Measurements from ENCODE around the gene F5. TPM values are rescaled to one million over a fixed set of nuclear protein-coding genes. Genes with fewer than 3 reads are reported as not detected.
"Not testable (repeated sequence)": the region's sequence is repeated elsewhere in the genome, so short reads cannot be mapped to it uniquely, and the experiment has no call there.

Gene F5
- total and polyA plus RNA-seq, 10 donors: 1.7 to 34.5 (median 7.4) TPM

DNA sequence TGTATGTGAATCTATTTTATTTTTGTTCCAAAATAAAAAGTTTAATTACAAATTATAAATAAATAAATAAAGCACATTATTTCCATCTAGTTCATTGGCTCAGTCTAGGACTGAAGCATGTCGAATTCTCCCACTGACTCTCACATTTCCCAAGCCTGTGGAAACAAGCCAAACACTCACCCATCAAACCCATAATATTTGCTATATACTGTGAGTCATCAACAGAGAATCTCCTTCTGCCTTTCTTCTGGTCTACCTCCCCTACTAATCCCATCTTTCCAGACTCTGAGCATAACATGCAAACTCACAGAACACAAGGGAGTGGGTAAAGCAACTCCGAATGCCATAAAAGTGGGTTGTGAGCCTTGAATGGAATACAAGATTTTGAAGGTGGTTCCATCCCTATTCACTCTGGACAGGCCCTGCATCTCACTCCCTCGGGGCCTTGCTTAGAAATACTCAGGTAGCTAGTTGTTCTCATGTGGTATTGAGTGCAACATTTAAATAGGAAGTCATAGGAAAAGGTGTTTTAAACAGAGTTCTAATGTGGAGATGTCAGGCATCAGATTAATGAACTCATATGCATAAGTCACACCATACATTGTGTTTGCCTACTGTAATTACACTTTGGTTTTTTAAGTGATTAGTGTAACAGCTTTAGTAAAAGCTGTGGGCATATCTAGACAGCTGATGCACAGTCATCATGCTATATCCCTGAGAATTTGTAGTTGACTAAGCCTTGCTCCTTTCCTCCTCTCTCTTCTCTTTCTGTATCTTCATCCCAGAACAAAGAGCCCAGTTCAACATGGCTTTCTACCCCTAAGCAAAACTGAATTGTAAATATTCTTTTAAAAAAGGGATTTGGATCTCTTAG lies 47.0 kb downstream of the F5 start:
- no peak overlapping the region for H3K27ac ChIP-seq
- H3K27me3 ChIP-seq (replicated peaks in 1 of 7): no peaks in the 10 kb centered on the region
- peaks cover 0 to 24% (median 0%) of the 10 kb centered on the region in 6 donors for H3K36me3 ChIP-seq
- TF ChIP-seq POLR2AphosphoS5 (IDR thresholded peaks at IDR 0.05) (no peak), POLR2A (IDR thresholded peaks at IDR 0.05) (no peak)
- TF ChIP-seq, protein P1, sequence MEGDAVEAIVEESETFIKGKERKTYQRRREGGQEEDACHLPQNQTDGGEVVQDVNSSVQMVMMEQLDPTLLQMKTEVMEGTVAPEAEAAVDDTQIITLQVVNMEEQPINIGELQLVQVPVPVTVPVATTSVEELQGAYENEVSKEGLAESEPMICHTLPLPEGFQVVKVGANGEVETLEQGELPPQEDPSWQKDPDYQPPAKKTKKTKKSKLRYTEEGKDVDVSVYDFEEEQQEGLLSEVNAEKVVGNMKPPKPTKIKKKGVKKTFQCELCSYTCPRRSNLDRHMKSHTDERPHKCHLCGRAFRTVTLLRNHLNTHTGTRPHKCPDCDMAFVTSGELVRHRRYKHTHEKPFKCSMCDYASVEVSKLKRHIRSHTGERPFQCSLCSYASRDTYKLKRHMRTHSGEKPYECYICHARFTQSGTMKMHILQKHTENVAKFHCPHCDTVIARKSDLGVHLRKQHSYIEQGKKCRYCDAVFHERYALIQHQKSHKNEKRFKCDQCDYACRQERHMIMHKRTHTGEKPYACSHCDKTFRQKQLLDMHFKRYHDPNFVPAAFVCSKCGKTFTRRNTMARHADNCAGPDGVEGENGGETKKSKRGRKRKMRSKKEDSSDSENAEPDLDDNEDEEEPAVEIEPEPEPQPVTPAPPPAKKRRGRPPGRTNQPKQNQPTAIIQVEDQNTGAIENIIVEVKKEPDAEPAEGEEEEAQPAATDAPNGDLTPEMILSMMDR (IDR thresholded peaks at IDR 0.05 in 8 of 11, conservative IDR thresholded peaks at IDR 0.05 in 3 of 11): no peak
- WGBS, 5 donors: 78 to 85% (median 83%) methylated on average over 3 of the region's 3 CpGs
- H3K4me3 ChIP-seq: no peak overlapping the region
- H3K9me3 ChIP-seq: no peaks in the 10 kb centered on the region
- H3K4me1 ChIP-seq: no peaks in the 10 kb centered on the region
- no peak for DNase-seq
- intact Hi-C loops (cut with DNase I; ENCODE audit: low total_unique reads): no loop called here

DNA sequence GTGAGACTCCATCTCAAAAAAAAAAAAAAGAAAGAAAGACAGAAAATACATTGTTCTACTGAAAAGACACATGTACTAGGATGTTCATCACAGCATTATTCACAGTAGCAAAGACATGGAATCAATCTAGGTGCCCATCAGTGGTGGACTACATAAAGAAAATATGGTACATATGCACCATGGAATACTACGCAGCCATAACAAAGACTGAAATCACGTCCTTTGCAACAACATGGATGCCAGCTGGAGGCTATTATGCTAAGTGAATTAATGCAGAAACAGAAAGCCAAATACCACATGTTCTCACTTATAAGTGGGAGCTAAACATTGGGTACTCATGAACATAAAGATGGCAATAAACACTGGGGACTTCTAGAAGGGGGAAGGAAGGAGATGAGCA lies 51.6 kb downstream of the F5 start:
- H3K4me1 ChIP-seq: no peaks in the 10 kb centered on the region
- TF ChIP-seq, protein P1 (IDR thresholded peaks at IDR 0.05 in 8 of 11, conservative IDR thresholded peaks at IDR 0.05 in 3 of 11): no peak
- TF ChIP-seq POLR2AphosphoS5 (IDR thresholded peaks at IDR 0.05): no peak
- TF ChIP-seq POLR2A (IDR thresholded peaks at IDR 0.05): no peak
- no peak for DNase-seq
- no peaks in the 10 kb centered on the region for H3K9me3 ChIP-seq
- no peaks in the 10 kb centered on the region for H3K27me3 ChIP-seq (replicated peaks in 1 of 7)
- 87 to 96% (median 94%) methylated on average over 2 of the region's 2 CpGs for WGBS, 5 donors
- H3K4me3 ChIP-seq: no peak overlapping the region
- intact Hi-C loops (cut with DNase I; ENCODE audit: low total_unique reads): no loop called here
- H3K36me3 ChIP-seq: peaks cover 0 to 10% (median 0%) of the 10 kb centered on the region in 6 donors
- H3K27ac ChIP-seq: no peak overlapping the region

DNA sequence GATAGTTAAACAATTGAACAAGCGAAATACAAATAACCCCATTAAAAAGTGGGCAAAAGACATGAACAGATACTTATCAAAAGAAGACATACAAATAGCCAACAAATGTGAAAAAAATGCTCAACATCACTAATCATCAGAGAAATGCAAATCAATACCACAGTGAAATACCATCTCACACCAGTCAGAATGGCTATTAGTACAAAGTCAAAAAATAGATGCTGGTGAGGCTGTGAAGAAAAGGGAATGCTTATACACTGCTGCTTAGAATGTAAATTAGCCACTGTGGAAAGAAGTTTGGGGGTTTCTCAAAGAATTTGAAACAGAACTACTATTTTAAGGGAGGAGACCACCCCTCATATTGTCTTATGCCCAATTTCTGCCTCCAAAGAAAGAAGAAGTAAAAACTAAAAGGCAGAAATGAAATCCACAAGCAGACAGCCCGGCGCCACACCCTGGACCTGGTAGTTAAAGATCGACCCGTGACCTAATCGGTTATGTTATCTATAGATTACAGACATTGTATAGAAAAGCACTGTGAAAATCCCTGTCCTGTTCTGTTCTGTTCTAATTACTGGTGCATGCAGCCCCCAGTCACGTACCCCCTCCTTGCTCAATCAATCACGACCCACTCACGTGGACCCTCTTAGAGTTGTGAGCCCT lies 52.6 kb downstream of the F5 start:
- DNase-seq; H3K27me3 ChIP-seq (replicated peaks in 1 of 7); H3K4me1 ChIP-seq; H3K9me3 ChIP-seq; H3K4me3 ChIP-seq; H3K27ac ChIP-seq; intact Hi-C loops (cut with DNase I; ENCODE audit: low total_unique reads): not testable (repeated sequence)
- WGBS, 5 donors: 80 to 93% (median 85%) methylated on average over 9 of the region's 9 CpGs
- peaks cover 0 to 16% (median 0%) of the 10 kb centered on the region in 6 donors for H3K36me3 ChIP-seq

DNA sequence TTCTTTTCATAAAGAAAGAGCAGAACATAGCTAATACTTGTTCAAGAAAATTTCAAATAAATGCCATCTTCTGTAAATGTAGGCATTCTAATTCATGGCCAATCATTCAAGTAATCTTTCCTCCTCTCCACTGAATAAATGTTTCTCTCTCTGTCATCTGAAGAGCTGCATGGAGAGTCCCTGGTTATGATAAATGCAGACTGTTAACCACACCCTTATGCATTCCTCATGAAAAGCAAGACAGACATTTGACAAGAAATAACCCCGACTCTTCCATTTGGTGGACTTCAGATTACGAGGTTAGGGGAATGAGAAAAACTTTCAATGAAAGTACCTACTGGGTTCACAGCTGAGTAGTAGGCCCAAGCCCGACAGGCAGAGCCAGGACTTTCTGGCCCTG lies 55.8 kb downstream of the F5 start:
- Histone ChIP-seq H3K36me3 (peaks cover 0 to 28% (median 0%) of the 10 kb centered on the region in 6 donors), H3K4me3 (no peak overlapping the region), H3K27ac (no peak overlapping the region), H3K4me1 (peaks cover 0 to 10% (median 0%) of the 10 kb centered on the region in 6 donors), H3K27me3 (replicated peaks in 1 of 7) (no peaks in the 10 kb centered on the region), H3K9me3 (no peaks in the 10 kb centered on the region)
- no peak for TF ChIP-seq POLR2A (IDR thresholded peaks at IDR 0.05)
- no peak for TF ChIP-seq POLR2AphosphoS5 (IDR thresholded peaks at IDR 0.05)
- TF ChIP-seq, protein P1 (IDR thresholded peaks at IDR 0.05 in 8 of 11, conservative IDR thresholded peaks at IDR 0.05 in 3 of 11): no peak
- DNase-seq: no peak
- intact Hi-C loops (cut with DNase I; ENCODE audit: low total_unique reads): no loop called here
- WGBS, 5 donors: 58 to 93% (median 85%) methylated on average over 3 of the region's 3 CpGs

All from spleen (tissue), 11 donors.